SK-N-SH treated with all-trans-retinoic acid at 6 μM for 48 hours (cell line): ENCODE results near the gene ITGB3.

ENCODE experiments used
- ESRRG ChIP-seq: fragments of 250-450 bp; sonication (Bioruptor Pico); IDR thresholded peaks from 2 replicates; pipeline ENCODE4 v1.6.1; 2021; ENCODE audit warnings: mild to moderate bottlenecking
- ZFP3 ChIP-seq: fragments of 250-450 bp; sonication (Bioruptor Pico); IDR thresholded peaks from 2 replicates; pipeline ENCODE4 v1.5.0; 2020; ENCODE audit warnings: mild to moderate bottlenecking, moderate library complexity

DNA sequence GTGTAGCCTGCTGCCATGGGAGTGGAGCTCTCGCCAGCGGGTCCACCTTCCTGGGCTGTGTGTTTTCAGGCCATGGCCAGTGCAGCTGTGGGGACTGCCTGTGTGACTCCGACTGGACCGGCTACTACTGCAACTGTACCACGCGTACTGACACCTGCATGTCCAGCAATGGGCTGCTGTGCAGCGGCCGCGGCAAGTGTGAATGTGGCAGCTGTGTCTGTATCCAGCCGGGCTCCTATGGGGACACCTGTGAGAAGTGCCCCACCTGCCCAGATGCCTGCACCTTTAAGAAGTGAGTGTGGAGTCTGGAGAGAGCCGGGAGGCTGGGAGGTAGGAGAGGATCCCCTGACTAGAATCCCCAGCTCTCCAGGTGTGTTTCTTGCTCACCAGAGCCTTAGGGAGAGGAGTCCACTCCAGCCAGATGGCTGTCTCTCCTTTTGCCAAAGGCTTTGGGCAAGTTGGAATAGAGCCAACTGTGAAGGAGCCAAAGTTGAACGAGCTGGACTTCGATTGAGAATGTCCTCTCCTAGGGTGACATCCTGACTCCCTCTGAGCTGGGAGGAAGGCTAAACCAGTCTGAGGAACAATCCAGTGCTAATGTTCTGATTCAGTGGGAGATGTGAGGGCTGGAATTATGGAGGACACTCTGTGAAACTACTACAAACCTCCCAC is 45.7 kb downstream of the ITGB3 start:
- TF ChIP-seq ZFP3 (CRISPR knock-in tag) (no peak), ESRRG (CRISPR knock-in tag) (no peak)
